Renal pelvis (tissue), 4 donors: ENCODE data around the gene DNAH6. TPM values are rescaled to one million over a fixed set of nuclear protein-coding genes. Genes with fewer than 3 reads are reported as not detected.

Experiments used
- DNase-seq: peaks from one replicate; pipeline ENCODE4 v3.0.0-alpha.2; 2013
- polyA plus RNA-seq, 3 donors: library from polyadenylated mRNA; unstranded; fragments of 120-200 nt; gene quantifications; one replicate each; pipeline ENCODE4 v1.2.1, GENCODE V29; 2013; ENCODE audit not compliant: insufficient read length in 3 of 3

Gene DNAH6
- polyA plus RNA-seq, 3 donors, result 0.82 to 3.7 (median 2.0) TPM

GRCh38 chr2:84694088-84694622, 177.9 kb downstream of the DNAH6 start:
- DNase-seq, result no peak

- no peak for DNase-seq
Observed at GRCh38 chr2:84697895-84698294, 181.6 kb downstream of the DNAH6 start.

GRCh38 chr2:84700006-84700405, 183.7 kb downstream of the DNAH6 start:
- no peak for DNase-seq

- no peak for DNase-seq
Observed at GRCh38 chr2:84701880-84702279, 185.6 kb downstream of the DNAH6 start.

GRCh38 chr2:84702941-84703340, 186.6 kb downstream of the DNAH6 start:
- no peak for DNase-seq

DNA sequence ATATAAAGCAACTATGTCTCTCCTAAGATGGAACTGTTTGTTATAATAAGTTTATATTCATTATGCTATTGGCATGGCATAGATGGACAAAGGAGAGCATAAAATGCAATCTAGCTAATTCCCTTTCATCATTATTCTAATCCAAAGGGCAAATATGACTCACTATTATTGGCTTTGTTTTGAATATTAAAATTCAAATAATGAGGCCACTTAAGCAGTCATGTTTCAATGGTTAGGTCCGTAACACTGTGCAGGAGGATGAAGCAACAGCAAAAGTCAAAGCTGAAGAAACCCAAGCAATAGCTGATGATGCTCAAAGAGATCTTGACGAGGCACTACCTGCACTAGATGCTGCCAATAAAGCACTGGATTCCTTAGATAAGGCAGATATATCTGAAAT, 187.5 kb downstream of the DNAH6 start:
- no peak for DNase-seq

DNA sequence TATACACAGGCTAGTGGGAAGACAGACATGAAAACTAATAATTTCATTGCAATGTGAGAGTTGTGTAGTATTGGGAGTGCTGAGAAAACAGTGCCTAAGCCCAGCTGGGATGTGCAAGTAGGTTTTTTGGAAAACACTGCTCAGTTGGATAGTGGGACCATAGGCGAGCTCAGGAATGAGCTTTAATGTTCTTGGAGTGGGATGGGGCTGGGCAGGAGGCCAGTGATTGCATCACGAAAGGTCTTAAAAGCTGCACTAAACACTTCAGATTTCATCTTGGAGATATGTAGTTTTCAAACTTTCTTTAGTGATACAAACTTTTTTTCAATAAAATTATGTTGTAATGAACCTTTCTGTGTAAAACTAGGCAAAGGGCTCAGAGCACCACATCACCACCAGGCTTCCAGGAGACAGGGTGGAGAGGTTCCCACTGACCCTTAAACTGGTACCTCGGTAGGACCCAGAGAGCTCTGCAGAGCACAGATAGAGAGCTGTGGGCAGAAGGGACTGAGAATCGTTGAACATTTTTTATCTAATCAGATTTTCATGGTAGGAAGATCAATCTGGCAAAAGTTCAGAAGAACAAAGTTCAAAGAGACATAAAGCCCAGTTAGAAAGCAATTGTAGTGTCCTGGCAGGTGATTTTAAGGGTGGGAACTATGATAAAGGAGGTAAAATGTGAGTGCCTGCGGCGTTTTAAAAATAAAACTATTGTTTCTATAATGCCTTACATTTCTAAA, 188.4 kb downstream of the DNAH6 start:
- no peak for DNase-seq

GRCh38 chr2:84705858-84706257, 189.6 kb downstream of the DNAH6 start:
- no peak for DNase-seq

- no peak for DNase-seq
Observed at GRCh38 chr2:84708442-84708841, 192.1 kb downstream of the DNAH6 start.

DNA sequence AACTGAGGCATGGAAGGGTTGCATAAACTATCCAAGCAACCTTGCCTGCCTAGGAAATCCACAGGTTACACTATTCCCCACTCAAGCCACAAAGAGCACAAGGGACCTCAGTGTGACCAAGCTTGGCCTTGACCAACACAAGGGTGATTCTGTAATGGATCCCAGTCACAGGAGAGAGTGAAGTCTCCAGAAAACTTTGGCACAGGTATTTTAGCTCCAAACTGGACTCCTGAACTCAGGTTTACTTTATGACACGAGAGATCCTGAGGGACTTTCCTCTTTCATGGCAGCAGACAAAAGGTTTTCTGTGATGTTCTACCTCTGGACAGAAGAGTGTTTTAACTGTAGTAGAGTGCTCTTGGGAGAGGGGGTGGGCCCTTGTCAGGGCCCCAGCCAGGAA, 195.4 kb downstream of the DNAH6 start:
- DNase-seq, result no peak

DNA sequence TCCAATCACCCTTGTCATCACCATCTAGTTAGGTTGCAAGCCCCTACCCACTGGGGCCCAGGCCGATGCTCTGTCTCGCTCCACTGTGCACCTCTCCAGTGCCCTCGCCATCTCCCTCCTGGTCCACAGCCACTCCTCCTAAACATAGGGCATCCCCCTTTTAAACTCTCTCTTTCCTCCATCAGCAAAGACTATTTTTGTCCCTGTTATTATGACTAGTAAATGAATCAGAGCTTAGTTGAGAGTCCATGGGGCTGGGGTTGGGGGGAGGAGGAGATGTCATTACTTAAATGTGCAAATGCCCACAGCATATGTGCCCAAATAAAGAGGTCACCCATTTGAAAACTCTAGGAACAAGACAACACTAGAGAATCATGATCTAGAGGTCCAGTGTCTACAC, 197.1 kb downstream of the DNAH6 start:
- DNase-seq, result no peak

- no peak for DNase-seq
Observed at GRCh38 chr2:84716564-84716963, 200.3 kb downstream of the DNAH6 start.

DNA sequence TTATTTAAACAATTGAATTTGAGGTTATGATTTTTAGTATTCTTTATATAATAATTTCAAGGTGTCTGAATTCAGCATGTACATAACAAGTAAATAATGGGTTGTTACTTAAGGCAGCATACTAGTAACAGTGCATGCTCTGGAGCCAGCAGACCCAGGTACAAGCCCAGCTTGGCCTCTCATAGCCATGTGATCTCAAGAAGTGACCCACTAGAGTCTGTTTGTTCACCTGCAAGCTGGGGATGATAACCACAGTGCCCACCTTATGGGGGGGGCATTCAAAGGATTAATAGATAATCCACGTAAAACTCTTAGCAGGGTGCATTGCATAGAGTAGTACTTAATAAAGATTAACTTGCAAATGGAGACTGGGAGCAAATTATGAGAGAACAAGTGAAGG, 201.0 kb downstream of the DNAH6 start:
- DNase-seq, result no peak

GRCh38 chr2:84719434-84719833, 203.1 kb downstream of the DNAH6 start:
- no peak for DNase-seq

DNA sequence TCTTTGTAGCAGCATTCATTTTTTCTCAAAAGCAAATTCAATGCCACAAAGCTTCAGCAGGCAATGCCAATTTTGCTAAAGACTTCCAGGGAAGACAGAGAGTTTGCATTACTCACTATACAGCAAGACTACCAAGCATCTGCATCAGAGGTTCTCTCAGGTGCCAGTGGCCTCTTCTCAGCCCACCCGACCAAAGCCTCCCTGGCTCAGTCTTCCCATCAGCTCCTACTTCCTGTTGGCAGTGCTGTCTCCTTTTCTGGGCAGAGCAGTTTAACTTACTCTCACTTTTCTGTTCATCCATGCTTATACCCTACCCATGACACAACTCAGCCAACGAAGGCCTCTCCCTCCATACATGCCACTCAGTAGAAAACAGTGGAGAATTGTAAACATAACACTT, 207.5 kb downstream of the DNAH6 start:
- no peak for DNase-seq

DNA sequence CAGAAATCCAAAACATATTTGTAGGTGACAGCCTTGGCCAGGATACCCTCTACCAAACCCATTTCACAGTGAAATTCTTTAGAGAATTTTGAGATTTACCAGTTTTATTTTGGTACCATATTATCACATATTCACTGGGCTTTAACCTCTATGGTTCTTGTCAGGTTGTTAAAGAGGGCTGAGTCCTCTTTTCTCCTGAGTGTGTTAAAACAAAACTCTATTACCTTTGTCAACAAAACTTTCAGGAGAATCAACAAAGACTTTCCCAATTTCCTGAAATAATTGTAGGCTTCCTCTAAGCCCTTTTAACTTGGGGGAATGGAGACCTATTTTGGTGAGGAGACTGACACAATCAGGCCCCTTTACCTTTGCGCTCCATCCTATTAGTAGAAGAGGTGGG, 209.4 kb downstream of the DNAH6 start:
- no peak for DNase-seq

GRCh38 chr2:84727315-84727714, 211.0 kb downstream of the DNAH6 start:
- DNase-seq, result no peak

GRCh38 chr2:84729224-84729623, 212.9 kb downstream of the DNAH6 start:
- DNase-seq, result no peak

DNA sequence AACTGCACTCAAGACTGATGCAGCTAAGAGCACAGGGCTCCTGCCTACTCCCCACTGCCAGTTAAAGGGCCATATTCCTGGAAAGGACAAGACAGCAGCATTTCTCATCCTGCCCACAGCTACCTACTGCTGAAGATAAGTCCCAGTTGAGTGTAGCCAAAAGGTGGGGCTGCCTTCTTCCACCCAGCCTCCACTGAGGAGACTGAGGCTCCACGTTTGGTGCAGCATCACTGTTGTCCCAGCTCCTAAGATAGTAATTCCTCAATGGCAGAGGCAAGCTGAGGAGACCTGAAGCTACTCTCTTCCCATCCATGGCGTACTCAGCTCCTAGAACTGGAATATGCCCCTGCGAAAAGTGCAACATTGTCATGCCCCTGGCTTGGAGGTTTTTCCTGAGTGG, 214.9 kb downstream of the DNAH6 start:
- no peak for DNase-seq

DNA sequence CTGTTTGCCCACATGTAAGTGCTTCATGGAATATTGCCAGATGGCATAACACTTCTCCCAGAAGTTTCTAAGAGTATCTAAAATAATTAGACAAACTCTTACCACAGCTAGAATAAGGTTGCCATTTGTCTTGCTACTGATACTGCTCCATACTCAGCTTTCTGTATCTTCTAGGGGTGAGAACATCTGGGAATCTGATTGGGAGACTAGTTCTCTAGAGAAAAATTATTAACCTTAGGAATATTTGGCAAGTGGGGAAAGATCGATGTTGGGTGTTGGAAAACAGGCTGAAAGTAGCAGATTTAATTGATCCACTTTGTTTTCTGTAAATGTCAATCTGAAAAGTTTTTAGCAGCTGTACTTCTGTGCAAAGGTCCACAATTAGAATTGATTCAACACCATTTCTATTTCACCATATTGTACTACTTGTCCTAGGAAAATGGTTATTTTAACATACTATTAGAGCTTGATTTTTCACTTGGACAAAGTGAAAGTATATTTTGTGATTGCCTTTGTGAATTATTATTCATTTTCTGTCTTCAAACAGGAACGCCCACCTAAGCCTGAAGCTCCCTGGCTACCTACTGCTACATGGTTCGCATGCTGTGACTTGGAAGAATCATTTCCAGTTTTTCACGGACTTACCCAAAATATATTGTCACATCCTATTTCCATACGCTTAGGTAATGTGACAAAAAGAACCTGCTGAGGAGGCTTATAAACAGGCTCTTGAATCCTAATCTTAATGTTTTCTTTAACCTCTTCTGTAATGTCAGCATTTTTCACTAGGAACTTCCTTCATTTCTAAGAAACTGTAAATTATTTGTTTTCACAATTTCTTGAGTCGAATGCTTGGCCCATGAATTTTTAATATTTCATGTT, 216.8 kb downstream of the DNAH6 start:
- DNase-seq, result no peak

GRCh38 chr2:84735389-84735788, 219.1 kb downstream of the DNAH6 start:
- DNase-seq, result no peak

DNA sequence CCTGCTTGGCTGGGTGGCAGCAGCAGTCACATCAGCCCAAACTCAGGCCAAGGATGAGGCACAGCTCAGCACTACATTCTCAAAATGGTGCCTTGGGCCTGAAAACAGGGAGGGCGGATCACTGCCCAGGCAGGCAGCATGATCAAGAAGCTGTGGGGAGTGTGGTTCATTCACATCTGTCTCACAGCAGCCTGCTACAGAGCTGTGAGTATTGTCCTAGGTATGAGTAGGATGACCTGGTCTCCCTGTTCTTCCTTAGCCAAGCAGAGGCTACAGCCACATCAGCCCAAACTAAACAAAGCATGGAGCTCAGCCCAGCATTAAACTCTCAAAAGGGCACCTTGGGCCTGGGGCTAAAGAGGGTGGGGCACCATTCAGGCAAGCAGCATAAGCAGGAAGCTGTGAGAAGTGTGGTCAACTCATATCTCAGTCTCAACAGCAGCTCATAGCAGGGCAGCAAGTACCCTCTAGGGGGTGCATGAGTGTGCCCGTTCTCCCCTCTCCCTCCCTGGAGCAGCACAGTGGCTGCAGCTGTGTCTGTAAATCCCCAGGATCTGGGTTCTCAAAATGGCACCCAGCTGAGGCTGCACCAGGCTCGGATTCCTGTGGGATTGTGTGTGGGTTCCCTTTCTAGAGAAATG, 225.0 kb downstream of the DNAH6 start:
- DNase-seq, result no peak

DNA sequence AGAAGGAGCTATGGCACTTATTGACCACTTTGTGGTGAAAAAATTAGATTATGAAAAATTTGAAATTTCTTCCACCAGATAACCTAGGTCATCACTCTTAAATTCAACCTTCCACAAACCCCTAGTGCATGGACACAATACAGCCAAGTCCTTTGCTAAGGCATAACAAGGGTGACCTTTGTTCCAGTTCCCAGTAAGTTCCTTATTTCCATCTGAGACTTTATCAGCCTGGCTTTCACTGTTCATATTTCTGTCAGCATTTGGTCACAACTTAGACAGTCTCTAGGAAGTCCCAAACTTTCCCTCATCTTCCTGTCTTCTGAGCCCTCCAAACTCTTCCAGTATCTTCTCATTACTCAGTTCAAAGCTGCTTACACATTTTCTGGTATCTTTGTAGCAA, 232.0 kb downstream of the DNAH6 start:
- DNase-seq, result no peak
